ENCODE data around the gene CACNB2. TPM values are rescaled to one million over a fixed set of nuclear protein-coding genes. Genes with fewer than 3 reads are reported as not detected.

Gene CACNB2
- total and polyA plus RNA-seq, 4 donors: 0.90 to 23.9 (median 3.7) TPM

DNA sequence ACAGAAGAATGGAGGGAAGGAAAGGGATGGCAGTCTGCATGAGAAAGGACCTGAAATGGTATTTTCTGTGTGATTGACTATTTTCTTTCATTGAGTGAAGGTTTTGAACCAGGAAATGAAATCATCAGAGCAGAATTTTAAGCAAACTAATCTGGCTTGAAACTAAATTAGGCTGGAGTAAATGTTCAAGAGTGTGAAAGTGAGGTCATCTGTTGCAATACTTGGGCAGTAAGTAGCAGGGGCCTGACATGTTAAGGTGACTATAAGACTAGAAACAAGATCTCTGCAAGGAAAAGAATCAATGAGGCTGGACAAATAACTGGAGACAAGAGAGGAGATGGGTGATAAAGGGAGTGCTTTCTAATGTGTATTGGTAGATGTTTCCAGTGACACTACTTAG is 306.0 kb downstream of the CACNB2 start:
- TF ChIP-seq, protein P1, sequence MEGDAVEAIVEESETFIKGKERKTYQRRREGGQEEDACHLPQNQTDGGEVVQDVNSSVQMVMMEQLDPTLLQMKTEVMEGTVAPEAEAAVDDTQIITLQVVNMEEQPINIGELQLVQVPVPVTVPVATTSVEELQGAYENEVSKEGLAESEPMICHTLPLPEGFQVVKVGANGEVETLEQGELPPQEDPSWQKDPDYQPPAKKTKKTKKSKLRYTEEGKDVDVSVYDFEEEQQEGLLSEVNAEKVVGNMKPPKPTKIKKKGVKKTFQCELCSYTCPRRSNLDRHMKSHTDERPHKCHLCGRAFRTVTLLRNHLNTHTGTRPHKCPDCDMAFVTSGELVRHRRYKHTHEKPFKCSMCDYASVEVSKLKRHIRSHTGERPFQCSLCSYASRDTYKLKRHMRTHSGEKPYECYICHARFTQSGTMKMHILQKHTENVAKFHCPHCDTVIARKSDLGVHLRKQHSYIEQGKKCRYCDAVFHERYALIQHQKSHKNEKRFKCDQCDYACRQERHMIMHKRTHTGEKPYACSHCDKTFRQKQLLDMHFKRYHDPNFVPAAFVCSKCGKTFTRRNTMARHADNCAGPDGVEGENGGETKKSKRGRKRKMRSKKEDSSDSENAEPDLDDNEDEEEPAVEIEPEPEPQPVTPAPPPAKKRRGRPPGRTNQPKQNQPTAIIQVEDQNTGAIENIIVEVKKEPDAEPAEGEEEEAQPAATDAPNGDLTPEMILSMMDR (IDR thresholded peaks at IDR 0.05; ENCODE audit: control extremely low read depth, extremely low read depth): no peak
- DNase-seq (no peak), ATAC-seq (ENCODE audit: insufficient read depth, low FRiP score) (no peak)

DNA sequence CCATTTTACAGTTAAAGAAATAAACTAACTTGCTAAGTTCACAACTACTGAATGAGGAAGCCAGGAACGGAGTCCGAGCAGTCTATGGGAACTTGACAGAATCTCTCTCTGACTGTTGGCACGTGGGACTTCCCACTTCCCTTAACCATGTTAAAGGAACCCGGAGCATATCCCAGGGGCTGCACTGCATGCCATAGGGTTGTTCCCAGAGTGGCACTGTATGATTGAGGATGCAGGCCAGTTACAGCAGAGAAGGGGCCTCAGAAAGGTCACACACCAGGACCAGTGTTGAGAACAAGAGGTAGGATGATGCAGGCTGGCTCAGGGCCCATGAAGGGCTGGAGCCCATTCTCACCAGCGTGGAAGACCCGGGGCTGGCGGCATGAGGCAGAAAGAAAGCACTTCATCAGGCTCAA is 309.4 kb downstream of the CACNB2 start:
- 47 to 64% methylated on average over 7 of the region's 7 CpGs for WGBS, 2 donors
- H3K36me3 ChIP-seq (ENCODE audit: control insufficient read depth in 4 of 4, insufficient read depth in 4 of 4, low read length in 4 of 4): no peaks in the 10 kb centered on the region
- no peaks in the 10 kb centered on the region for H3K9me3 ChIP-seq (ENCODE audit: control insufficient read depth in 4 of 4, insufficient read depth in 3 of 4, low read length in 3 of 4)
- peak overlapping the region in 1 of 2 donors; percentile 28 for H3K27ac ChIP-seq (ENCODE audit: low read depth in 1 of 2, low read length in 1 of 2)
- TF ChIP-seq, protein P1 (IDR thresholded peaks at IDR 0.05; ENCODE audit: control extremely low read depth, extremely low read depth): no peak
- no peak overlapping the region for H3K4me3 ChIP-seq
- no peaks in the 10 kb centered on the region for H3K27me3 ChIP-seq (ENCODE audit: control insufficient read depth in 3 of 3, insufficient read depth in 3 of 3, low read length in 2 of 3)
- H3K4me1 ChIP-seq (ENCODE audit: control insufficient read depth in 5 of 5, insufficient read depth in 5 of 5, low read length in 5 of 5): peaks cover 0 to 2% (median 0%) of the 10 kb centered on the region in 5 donors
- ATAC-seq (ENCODE audit: insufficient read depth, low FRiP score) (no peak), DNase-seq (no peak)
- no peak overlapping the region for H3K9ac ChIP-seq (ENCODE audit: insufficient read depth in 1 of 2, low read length in 2 of 2)

More for the DNA sequence above, 306.0 kb downstream of the CACNB2 start:
- Histone ChIP-seq H3K4me3 (no peak overlapping the region), H3K27me3 (ENCODE audit: control insufficient read depth in 3 of 3, insufficient read depth in 3 of 3, low read length in 2 of 3) (no peaks in the 10 kb centered on the region), H3K9ac (ENCODE audit: insufficient read depth in 1 of 2, low read length in 2 of 2) (no peak overlapping the region), H3K9me3 (ENCODE audit: control insufficient read depth in 4 of 4, insufficient read depth in 3 of 4, low read length in 3 of 4) (no peaks in the 10 kb centered on the region), H3K36me3 (ENCODE audit: control insufficient read depth in 4 of 4, insufficient read depth in 4 of 4, low read length in 4 of 4) (no peaks in the 10 kb centered on the region), H3K27ac (ENCODE audit: low read depth in 1 of 2, low read length in 1 of 2) (peak overlapping the region in 1 of 2 donors; percentile 24), H3K4me1 (ENCODE audit: control insufficient read depth in 5 of 5, insufficient read depth in 5 of 5, low read length in 5 of 5) (peaks cover 0 to 2% (median 0%) of the 10 kb centered on the region in 5 donors)

- Histone ChIP-seq H3K36me3 (ENCODE audit: control insufficient read depth in 4 of 4, insufficient read depth in 4 of 4, low read length in 4 of 4) (no peaks in the 10 kb centered on the region), H3K9ac (ENCODE audit: insufficient read depth in 1 of 2, low read length in 2 of 2) (no peak overlapping the region), H3K27ac (ENCODE audit: low read depth in 1 of 2, low read length in 1 of 2) (no peak overlapping the region), H3K4me1 (ENCODE audit: control insufficient read depth in 5 of 5, insufficient read depth in 5 of 5, low read length in 5 of 5) (peaks cover 0 to 4% (median 0%) of the 10 kb centered on the region in 5 donors), H3K4me3 (no peak overlapping the region), H3K9me3 (ENCODE audit: control insufficient read depth in 4 of 4, insufficient read depth in 3 of 4, low read length in 3 of 4) (no peaks in the 10 kb centered on the region), H3K27me3 (ENCODE audit: control insufficient read depth in 3 of 3, insufficient read depth in 3 of 3, low read length in 2 of 3) (no peaks in the 10 kb centered on the region)
- TF ChIP-seq, protein P1 (IDR thresholded peaks at IDR 0.05; ENCODE audit: control extremely low read depth, extremely low read depth): no peak
- no peak for DNase-seq
- 82 to 85% methylated on average over 6 of the region's 6 CpGs for WGBS, 2 donors
- ATAC-seq (ENCODE audit: insufficient read depth, low FRiP score): no peak
Observed at GRCh38 chr10:18450298-18450697, 310.1 kb downstream of the CACNB2 start.

Measured in lung (tissue), 12 donors.